ENCODE data around the gene CDH13.

The CDH13 gene

DNA sequence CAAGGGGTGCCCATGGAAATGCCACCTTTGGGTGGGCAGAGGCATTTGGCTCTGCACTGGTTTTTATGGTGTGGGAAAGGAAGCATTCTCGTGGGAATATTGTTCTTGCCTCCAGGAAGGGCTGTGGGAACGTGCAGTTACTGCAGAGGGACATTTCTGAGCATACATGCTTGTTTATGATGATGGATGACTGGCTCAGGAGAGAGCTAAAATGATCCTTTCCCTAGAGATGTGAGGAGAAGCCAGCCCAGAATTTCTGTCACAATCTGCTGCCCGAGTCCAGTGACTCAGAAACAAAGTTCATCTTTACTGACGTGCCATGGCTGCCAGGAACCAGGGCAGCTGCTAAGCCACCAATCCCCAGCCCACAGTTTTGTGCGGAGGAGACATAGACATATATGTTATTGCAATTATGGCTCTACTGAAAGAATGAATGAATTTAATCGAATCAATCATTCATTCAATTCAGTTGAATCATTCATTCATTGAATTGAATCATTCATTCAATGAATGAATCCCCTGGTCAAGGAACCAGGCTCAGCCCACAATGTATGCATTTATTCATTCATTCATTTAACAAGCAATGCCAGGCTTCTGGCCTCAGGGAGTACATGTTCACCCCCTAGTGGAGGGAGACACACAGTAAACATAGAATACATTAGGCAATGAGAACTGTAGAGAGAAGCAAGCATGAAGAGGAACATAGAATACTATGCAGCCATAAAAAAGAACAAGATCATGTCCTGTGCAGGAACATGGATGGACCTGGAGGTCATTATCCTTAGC, 766.6 kb downstream of the CDH13 start:
- no peak for DNase-seq

DNA sequence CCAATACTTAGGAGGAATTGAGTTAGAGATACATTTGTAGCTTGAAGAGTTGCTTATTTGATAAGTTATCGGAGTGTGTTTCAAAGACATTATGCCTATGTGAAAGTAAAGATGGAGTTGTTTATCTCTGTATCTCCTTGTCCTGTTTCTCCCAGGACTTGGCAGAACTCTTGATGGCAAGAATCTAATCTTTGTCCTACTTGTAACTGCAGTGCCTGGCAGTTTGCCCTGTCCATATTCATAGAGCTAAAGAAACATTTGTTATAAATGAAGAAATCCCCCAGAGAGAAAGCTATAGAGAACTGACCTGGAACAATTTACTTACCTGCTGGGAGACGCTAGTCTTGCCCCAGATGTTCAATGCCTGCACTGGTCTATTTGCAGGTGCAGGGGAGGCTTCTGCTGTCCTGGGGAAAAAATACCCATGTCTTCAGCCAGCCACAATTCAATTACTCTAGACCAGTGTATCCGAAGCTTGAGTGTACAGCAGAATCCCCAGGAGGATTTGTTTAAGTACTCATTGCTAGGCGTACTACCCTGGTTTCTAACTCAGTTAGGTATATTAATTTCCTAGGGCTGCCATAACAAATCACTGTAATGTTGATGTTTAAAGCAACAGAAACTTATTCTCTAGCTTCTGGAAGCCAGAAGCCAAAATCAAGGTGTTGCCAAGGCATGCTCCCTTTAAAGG, 771.0 kb downstream of the CDH13 start:
- DNase-seq = no peak

DNA sequence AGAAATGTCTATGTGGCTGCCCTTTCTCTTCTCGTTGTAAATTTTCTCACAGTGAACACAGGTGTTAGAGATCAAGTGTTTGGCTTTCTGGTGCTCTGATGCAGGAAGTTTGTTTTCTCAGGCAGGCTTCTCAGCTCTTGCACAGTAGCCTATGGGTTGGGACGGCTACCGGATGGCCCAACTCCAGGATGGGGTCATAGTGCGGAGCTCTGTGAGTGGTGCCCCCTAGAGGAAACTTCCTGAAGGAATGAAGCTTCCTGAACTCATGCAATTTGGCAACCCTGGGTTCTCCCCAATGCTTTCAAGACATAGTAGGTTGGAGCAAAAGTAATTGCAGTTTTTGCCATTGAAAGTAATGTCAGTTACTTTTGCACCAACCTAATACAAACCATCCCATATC, 773.5 kb downstream of the CDH13 start:
- DNase-seq = no peak

DNA sequence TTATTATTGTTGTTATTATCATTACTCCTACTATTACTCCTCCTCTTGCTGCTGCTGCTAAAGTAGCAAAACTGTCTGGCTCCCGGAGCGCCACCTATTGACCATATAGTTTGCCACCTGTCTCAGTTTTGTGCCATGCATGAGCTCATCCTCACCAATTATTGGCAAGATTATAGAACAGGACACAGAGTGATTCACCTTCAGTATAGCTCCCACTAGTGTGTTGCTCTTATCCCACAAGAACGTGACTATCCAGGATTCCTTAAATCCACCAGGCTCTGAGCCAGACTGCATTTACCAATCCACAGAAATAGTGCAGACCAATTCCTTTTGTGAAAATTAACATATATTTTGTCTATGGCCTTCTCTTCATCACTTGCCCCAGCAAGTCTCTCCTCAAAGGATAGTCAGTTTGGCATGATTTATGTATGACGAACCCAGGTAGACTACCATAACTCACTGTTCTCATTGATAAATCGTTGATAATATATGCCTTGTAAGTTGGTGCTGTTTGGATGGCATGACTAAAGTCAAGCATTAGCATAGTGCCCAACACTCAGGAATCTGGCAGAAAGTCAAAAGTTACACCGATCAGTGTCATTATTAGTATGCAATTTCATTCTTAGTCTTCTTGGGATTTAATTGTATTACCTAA, 775.5 kb downstream of the CDH13 start:
- no peak for DNase-seq

DNA sequence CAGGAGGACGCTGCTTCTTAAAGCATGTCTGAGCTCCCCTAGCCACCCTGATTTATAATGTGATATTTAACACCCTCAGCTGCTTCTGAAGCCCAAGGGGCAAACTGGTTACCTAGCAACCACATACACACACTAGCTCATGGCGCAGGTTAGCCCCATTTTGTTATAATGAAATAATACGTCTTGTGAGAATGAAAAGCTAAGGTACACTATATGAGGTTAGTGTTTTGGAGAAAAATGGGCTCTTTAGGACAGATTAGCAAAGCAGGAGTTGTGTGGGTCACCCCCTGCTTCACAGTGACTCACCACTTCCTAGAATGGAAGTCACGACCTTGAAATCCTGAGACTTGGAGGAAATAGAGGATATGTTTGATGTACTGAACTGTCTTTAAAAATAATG, 776.2 kb downstream of the CDH13 start:
- DNase-seq = no peak

DNA sequence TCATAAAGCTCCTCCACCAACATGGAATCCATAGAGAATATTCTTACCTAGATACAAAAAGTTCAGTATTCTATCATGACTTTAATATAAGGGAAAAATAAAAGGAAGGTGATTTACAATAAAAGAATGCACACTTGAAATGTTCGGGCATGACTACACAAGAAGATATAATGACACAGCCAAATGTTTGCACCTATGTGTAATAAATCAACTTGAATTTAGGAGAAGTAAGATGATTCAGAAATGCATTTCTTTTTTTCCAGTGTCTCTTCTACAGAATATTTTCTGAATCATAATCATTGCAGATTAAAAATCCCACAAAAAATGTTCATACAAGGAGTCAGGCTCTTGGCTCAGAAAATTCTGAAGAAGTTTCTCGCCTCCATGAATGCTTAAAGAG, 777.0 kb downstream of the CDH13 start:
- no peak for DNase-seq

- no peak for DNase-seq
Measured at GRCh38 chr16:83404261-83404660, 777.5 kb downstream of the CDH13 start.

- DNase-seq = no peak
Measured at GRCh38 chr16:83407928-83408327, 781.2 kb downstream of the CDH13 start.

- DNase-seq = no peak
Measured at GRCh38 chr16:83409347-83409746, 782.6 kb downstream of the CDH13 start.

DNA sequence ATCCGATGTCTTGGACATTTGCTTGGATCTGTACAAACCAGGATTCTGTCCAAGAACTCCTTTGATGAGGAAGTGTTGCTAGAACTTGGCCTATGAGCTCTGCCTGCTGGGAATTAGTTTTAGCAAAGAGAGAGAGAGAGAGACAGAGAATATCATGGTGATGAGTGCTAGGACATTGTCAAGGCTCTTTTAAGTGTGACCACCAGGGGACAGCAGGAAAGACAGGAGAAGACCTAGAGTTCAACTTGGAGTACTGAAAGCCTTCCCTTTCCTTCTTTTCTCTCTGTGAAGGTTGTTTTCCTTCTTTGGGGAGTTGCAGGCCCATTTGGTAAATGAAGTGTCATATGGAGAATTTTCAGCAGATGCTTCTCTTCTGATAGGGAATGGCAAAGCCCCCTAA, 791.8 kb downstream of the CDH13 start:
- no peak for DNase-seq

DNA sequence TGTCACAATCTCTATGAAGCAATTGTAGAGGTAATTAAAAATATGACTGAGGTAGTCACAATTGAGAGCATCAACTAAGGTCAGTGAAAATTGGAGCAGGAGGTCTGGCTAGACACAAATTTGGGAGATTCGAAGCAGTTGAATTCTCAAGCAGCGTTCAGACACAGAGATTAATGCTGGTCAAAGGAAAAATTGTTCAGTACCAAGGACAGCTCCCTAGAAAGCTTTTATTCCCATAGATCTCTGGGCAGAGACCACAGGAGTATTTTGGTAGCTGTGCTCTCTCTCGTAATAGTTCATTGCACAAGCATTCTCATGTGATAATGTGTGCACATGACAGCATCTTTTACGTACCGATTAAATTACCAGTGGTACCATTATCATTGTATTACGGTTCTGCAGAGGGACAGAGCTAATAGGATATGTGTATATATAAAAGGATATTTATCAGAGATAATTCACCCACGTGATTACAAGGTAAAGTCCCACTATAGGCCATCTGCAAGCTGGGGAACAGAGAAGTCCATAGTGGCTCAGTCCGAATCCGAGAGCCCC, 793.5 kb downstream of the CDH13 start:
- DNase-seq = no peak

- DNase-seq = no peak
Measured at GRCh38 chr16:83433201-83433600, 806.4 kb downstream of the CDH13 start.

- no peak for DNase-seq
Measured at GRCh38 chr16:83437036-83437435, 810.3 kb downstream of the CDH13 start.

DNA sequence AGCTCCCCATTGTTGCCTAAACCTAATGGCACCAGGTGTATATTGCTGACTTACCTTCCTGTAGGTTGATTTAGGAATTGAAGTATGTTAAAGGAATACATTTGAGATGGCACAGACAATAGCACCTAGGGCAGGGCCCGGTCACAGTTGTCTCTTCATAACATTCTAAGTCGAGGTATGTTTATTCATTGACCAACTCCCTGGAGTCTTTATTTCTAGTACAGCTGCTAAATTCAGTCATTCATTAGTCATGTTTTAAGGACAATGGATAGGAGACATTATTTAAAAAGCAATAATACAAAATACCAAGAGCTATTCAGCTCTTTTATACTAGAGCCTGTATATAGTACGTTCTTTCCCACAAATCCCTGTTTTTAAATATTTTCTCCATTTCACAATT, 811.6 kb downstream of the CDH13 start:
- no peak for DNase-seq

GRCh38 chr16:83439412-83439811, 812.6 kb downstream of the CDH13 start:
- no peak for DNase-seq

DNA sequence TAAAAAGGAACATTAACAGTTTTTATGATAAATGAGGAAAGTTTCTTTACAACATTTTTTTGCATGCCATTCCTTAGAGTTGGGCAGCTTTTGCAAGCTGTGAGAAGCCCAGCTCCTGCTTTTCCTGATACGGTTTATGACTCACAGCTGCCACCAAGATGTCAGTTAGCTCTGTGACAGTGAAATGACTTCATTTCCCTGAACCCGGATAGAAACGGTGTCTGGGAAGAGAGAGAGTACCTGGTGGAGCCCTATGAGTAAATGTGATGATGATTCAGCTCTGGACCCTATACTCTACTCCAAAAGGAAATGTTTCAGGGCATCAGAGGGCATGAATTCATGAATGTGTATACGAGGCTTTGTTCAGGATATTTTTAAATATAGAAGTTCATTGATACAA, 814.7 kb downstream of the CDH13 start:
- DNase-seq = no peak

GRCh38 chr16:83443972-83444371, 817.2 kb downstream of the CDH13 start:
- DNase-seq = no peak

- no peak for DNase-seq
Measured at GRCh38 chr16:83447560-83447959, 820.8 kb downstream of the CDH13 start.

DNA sequence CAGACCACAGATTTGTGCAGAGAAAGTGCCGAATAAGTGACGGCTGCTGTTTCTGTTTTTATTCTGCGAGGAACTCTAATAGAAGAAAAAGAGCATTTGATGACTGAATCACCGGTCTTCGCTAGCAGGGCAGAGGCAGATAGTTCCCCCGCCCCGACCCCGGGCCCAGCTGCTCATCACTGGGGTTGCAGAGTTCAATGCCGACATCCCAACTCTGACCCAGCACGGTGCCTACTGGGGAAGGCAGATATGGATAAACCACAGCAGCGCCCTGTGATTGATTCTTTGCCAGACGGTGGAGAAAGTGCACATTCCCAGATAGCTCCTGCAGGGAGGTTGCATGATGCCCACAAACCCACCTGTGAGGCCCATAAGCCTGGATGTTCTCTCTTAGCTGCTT, 823.1 kb downstream of the CDH13 start:
- DNase-seq = no peak

- DNase-seq = no peak
Measured at GRCh38 chr16:83453977-83454376, 827.2 kb downstream of the CDH13 start.

DNA sequence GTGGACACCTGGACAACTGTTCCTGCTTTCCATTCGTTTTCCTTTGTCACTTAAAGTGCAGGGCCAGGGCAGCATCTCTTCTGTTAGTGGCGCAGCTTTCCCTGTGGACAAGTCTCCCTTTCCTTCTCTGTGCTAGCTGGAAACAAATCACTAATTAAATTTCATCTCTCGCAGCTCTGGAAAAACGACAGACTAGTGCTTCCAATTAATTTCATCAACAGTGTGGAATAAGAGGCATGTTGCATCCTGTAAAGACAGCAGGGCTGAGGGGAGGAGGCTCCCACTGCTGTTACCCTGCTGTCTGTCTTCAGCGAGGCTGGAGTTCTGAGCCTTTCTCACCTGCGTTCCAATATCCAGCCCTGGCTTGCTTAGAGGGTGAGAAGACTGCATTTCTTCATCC, 828.9 kb downstream of the CDH13 start:
- no peak for DNase-seq

GRCh38 chr16:83456934-83457333, 830.2 kb downstream of the CDH13 start:
- DNase-seq = no peak

GRCh38 chr16:83458612-83459011, 831.8 kb downstream of the CDH13 start:
- DNase-seq = no peak

- no peak for DNase-seq
Measured at GRCh38 chr16:83464991-83465390, 838.2 kb downstream of the CDH13 start.
